K562 (cell line): ENCODE results near the gene EFNA5. TPM values are rescaled to one million over a fixed set of nuclear protein-coding genes. Genes with fewer than 3 reads are reported as not detected.

ENCODE experiments used
- ATAC-seq: fragments of 200-7000 bp; cut with Tn5 transposase; 3 replicates; pipeline ENCODE4 v1.9.1; 2020; ENCODE audit warnings: moderate library complexity
- BruUV-seq: library from RNA; stranded (reverse); fragments of 400-500 nt; replicated peaks from 2 replicates; lab custom pipeline; 2021; lab: Mats Ljungman, UMichigan
- CTCF ChIA-PET: fragments of 300-600 bp; formaldehyde crosslinking; extraction: SDS; loops from one replicate; lab custom pipeline; 2021; ENCODE audit warnings: low intra/inter-chr PET ratio; lab: Yijun Ruan, JAX
- POLR2A ChIA-PET: fragments of 300-600, 350-650 bp; sonication (Branson Sonifier 250); formaldehyde crosslinking; extraction: SDS; loops from one replicate; lab custom pipeline; 2021; ENCODE audit warnings: antibody characterized with exemption, inconsistent platforms; lab: Yijun Ruan, JAX
- DNase-seq, 4 experiments: peaks; one replicate each; pipeline versions ENCODE4 v3.0.0 to v3.0.0-alpha.2; 2011 to 2018; ENCODE audit warnings: low spot score in 3 of 4, mixed read lengths in 3 of 4; ENCODE audit errors: extremely low read depth in 1 of 4
- FAIRE-seq: peaks from 2 replicates; lab custom pipeline; 2011; peaks lifted over from hg19 to GRCh38; lab: Jason Lieb, UNC
- H2AFZ ChIP-seq: 2 replicates; pipeline ENCODE4 v1.6.0; 2011; ENCODE audit warnings: low read depth, low read length, control low read depth, inconsistent platforms
- H3K27ac ChIP-seq: fragments of 200-600 bp; 3 replicates; pipeline ENCODE4 v1.8.0; 2011; ENCODE audit warnings: low read depth, mild to moderate bottlenecking, control low read depth, inconsistent platforms, low read length, moderate library complexity, mixed read lengths; ENCODE audit errors: extremely low read depth
- H3K27me3 ChIP-seq, 2 experiments: fragments of 300-600 bp in 1 of 2; 2 replicates in 1 of 2; 3 replicates in 1 of 2; pipeline versions ENCODE4 v1.6.0 to v1.8.0; 2011; ENCODE audit warnings: inconsistent platforms in 2 of 2, low read length in 2 of 2, mild to moderate bottlenecking in 1 of 2, mixed read lengths in 1 of 2, moderate library complexity in 1 of 2; ENCODE audit not compliant: control insufficient read depth in 2 of 2, insufficient read depth in 2 of 2
- H3K36me3 ChIP-seq: fragments of 300-600 bp; 3 replicates; pipeline ENCODE4 v1.8.0; 2011; ENCODE audit warnings: mild to moderate bottlenecking, low read length, inconsistent platforms; ENCODE audit not compliant: control insufficient read depth, insufficient read depth
- H3K4me1 ChIP-seq, 2 experiments: fragments of 200-600 bp in 1 of 2; replicated peaks in 1 of 2; 2 replicates in 1 of 2; 3 replicates in 1 of 2; pipeline versions ENCODE4 v1.5.1 to v1.8.0; 2011; ENCODE audit warnings: inconsistent platforms in 2 of 2, low read length in 2 of 2, mild to moderate bottlenecking in 1 of 2, mixed read lengths in 1 of 2, moderate library complexity in 1 of 2; ENCODE audit not compliant: control insufficient read depth in 2 of 2, insufficient read depth in 2 of 2
- H3K4me2 ChIP-seq: 2 replicates; pipeline ENCODE4 v1.6.1; 2011; ENCODE audit warnings: low read length, control low read depth, inconsistent platforms, mixed read lengths; ENCODE audit not compliant: insufficient read depth
- H3K4me3 ChIP-seq: fragments of 200-600 bp; sonication (generic), shearing (Covaris generic); 2 replicates; pipeline ENCODE4 v1.5.1; 2016; ENCODE audit warnings: control low read depth, inconsistent platforms
- H3K79me2 ChIP-seq: fragments of 200-600 bp; 3 replicates; pipeline ENCODE4 v1.8.0; 2011; ENCODE audit warnings: low read length, inconsistent platforms; ENCODE audit not compliant: control insufficient read depth, insufficient read depth
- H3K9ac ChIP-seq, 2 experiments: 2 replicates each; pipeline versions ENCODE4 v1.6.0 to v1.6.1; 2011; ENCODE audit warnings: low read depth in 2 of 2, low read length in 2 of 2, control low read depth in 1 of 2, inconsistent platforms in 1 of 2, mild to moderate bottlenecking in 1 of 2, mixed read lengths in 1 of 2; ENCODE audit not compliant: insufficient read depth in 1 of 2
- H3K9me1 ChIP-seq: one replicate; pipeline ENCODE4 v1.6.0; 2011; ENCODE audit warnings: inconsistent platforms, mild to moderate bottlenecking, low read length, moderate library complexity; ENCODE audit not compliant: control insufficient read depth, insufficient read depth
- H3K9me3 ChIP-seq: replicated peaks from 2 replicates; pipeline ENCODE4 v1.5.1; 2011; ENCODE audit warnings: low read depth, low read length, inconsistent platforms; ENCODE audit not compliant: control insufficient read depth, insufficient read depth
- H4K20me1 ChIP-seq: replicated peaks from 2 replicates; pipeline ENCODE4 v1.6.1; 2011; ENCODE audit warnings: low read length, inconsistent platforms, mixed read lengths; ENCODE audit not compliant: control insufficient read depth, insufficient read depth
- CREB1 ChIP-seq, 2 experiments: sonication (generic) in 1 of 2; formaldehyde crosslinking in 1 of 2; IDR thresholded peaks; 2 replicates each; pipeline versions ENCODE4 v1.6.1 to v1.8.0; 2012 to 2022; ENCODE audit warnings: inconsistent platforms in 1 of 2, mild to moderate bottlenecking in 1 of 2, missing genetic modification reagents in 1 of 2, moderate library complexity in 1 of 2
- E4F1 ChIP-seq: fragments of 250-450 bp; sonication (Bioruptor Pico); IDR thresholded peaks from 2 replicates; pipeline ENCODE4 v1.5.0; 2021; ENCODE audit warnings: mild to moderate bottlenecking, borderline replicate concordance
- HINFP ChIP-seq: fragments of 450-650 bp; conservative IDR thresholded peaks from 2 replicates; pipeline ENCODE4 v1.6.1; 2016; ENCODE audit warnings: missing genetic modification characterization, low read depth, mild to moderate bottlenecking, control low read depth, missing compliant biosample characterization
- HMBOX1 ChIP-seq: sonication (generic); IDR thresholded peaks from 2 replicates; pipeline ENCODE4 v1.6.1; 2016
- MAFK ChIP-seq: IDR thresholded peaks from 2 replicates; pipeline ENCODE4 v1.6.1; 2011; ENCODE audit warnings: low read length, improper control_type of control experiment
- NR2F6 ChIP-seq: fragments of 450-650 bp; formaldehyde crosslinking; IDR thresholded peaks from 2 replicates; pipeline ENCODE4 v1.4.0; 2020; ENCODE audit warnings: mild to moderate bottlenecking
- PML ChIP-seq: IDR thresholded peaks from 2 replicates; pipeline ENCODE4 v1.6.1; 2012; ENCODE audit warnings: low read length, inconsistent platforms
- SIX5 ChIP-seq, 2 experiments: IDR thresholded peaks; 2 replicates each; pipeline ENCODE4 v1.6.1; 2011; ENCODE audit warnings: low read length in 2 of 2, borderline replicate concordance in 1 of 2, low read depth in 1 of 2, mild to moderate bottlenecking in 1 of 2, moderate library complexity in 1 of 2; ENCODE audit not compliant: insufficient read depth in 1 of 2
- THRB ChIP-seq: fragments of 450-650 bp; formaldehyde crosslinking; conservative IDR thresholded peaks from 2 replicates; pipeline ENCODE4 v1.4.0; 2022; ENCODE audit warnings: mild to moderate bottlenecking, missing genetic modification characterization
- XRCC4 ChIP-seq: IDR thresholded peaks from one replicate; pipeline ENCODE4 v1.6.1; 2011; ENCODE audit not compliant: insufficient read depth, insufficient read length; ENCODE audit errors: extremely low read depth
- ZKSCAN8 ChIP-seq: fragments of 200-800 bp; sonication (Bioruptor generic); IDR thresholded peaks from 2 replicates; pipeline ENCODE4 v1.6.1; 2016; ENCODE audit warnings: missing genetic modification characterization, missing compliant biosample characterization
- ZNF121 ChIP-seq: sonication (generic); formaldehyde crosslinking; conservative IDR thresholded peaks from 2 replicates; pipeline ENCODE4 v1.8.0; 2022; ENCODE audit warnings: missing genetic modification reagents
- ZNF282 ChIP-seq: sonication (generic); formaldehyde crosslinking; IDR thresholded peaks from 2 replicates; pipeline ENCODE4 v1.8.1; 2023; ENCODE audit warnings: missing genetic modification reagents
- WGBS: fragments of 100-300 bp; shearing (Covaris generic); methylation state at CpG from one replicate; pipeline ENCODE4 v1.1.6; 2016; ENCODE audit warnings: low coverage, mixed read lengths; ENCODE audit not compliant: insufficient coverage; ENCODE audit errors: missing lambda C conversion rate; 5-methylcytosine and 5-hydroxymethylcytosine counted together
- in situ Hi-C: fragments of 300-500 bp; cut with MboI; formaldehyde crosslinking; loops from 4 replicates; pipeline ENCODE4 v1.15.0; 2018; ENCODE audit warnings: inconsistent platforms, mixed read lengths
- intact Hi-C: fragments of 100-400 bp; cut with micrococcal nuclease; formaldehyde crosslinking; loops from 2 replicates; pipeline ENCODE4 v1.14.2; 2022
- polyA plus RNA-seq, 8 experiments: library from polyadenylated mRNA; depleted of rRNA in 4 of 8; stranded (reverse) in 5 of 8; unstranded in 3 of 8; fragments of >200 nt; fragmentation: Nextera tagmentation in 2 of 8; fragmentation: Illumina TruSeq in 1 of 8; extraction: Ambion mirVana in 2 of 8; extraction: Trizol in 1 of 8; gene quantifications; 2 replicates each; pipeline versions ENCODE4 v1.2.1 to v1.2.3, GENCODE V29; 2011 to 2014; ENCODE audit warnings: inconsistent platforms in 1 of 8, missing spikeins in 1 of 8
- total RNA-seq, 7 experiments: library from RNA; depleted of rRNA in 6 of 7; stranded (reverse); fragments of >200 nt in 6 of 7; fragmentation: Illumina TruSeq in 2 of 7; extraction: Trizol in 2 of 7; gene quantifications; 2 replicates each; pipeline versions ENCODE4 v1.2.1 to v1.2.3, GENCODE V29; 2011 to 2021; ENCODE audit warnings: low replicate concordance in 1 of 7
- TF ChIP-seq, protein P1 (sequence below): IDR thresholded peaks from 3 replicates; pipeline ENCODE4 v1.6.1; 2011; ENCODE audit warnings: borderline replicate concordance, mild to moderate bottlenecking; ENCODE audit not compliant: insufficient read length, insufficient read depth

Gene EFNA5
- total and polyA plus RNA-seq, 9 of the 15 experiments (the other 6 are each of a cell fraction or from before 2014, with no cell fraction given), result 0.20 TPM; not detected in 8

- WGBS, result 0% methylated on average over 5 of the region's 5 CpGs
- ChIA-PET POLR2A (no interaction called here), CTCF (no interaction called here)
- Histone ChIP-seq H2AFZ (no peak overlapping the region), H3K27ac (no peak overlapping the region), H3K79me2 (no peaks in the 10 kb centered on the region), H3K9me1 (no peaks in the 10 kb centered on the region), H3K36me3 (no peaks in the 10 kb centered on the region), H3K4me2 (no peak overlapping the region), H3K9ac (no peak overlapping the region), H3K4me1 (no peaks in the 10 kb centered on the region), H3K9me3 (no peaks in the 10 kb centered on the region), H4K20me1 (no peaks in the 10 kb centered on the region), H3K4me3 (no peak overlapping the region), H3K27me3 (no peaks in the 10 kb centered on the region)
- TF ChIP-seq ZNF121 (CRISPR knock-in tag) (no peak), HINFP (tag) (no peak), E4F1 (CRISPR knock-in tag) (no peak), CREB1 (IDR thresholded peaks at IDR 0.05) (no peak), CREB1 (CRISPR knock-in tag; IDR thresholded peaks at IDR 0.05) (no peak), MAFK (no peak), SIX5 (IDR thresholded peaks at IDR 0.05; ENCODE audit: borderline replicate concordance in 1 of 2, insufficient read depth in 1 of 2, low read depth in 1 of 2, low read length in 2 of 2) (no peak), XRCC4 (no peak), HMBOX1 (no peak), NR2F6 (CRISPR knock-in tag) (no peak), ZNF282 (CRISPR knock-in tag) (no peak), THRB (CRISPR knock-in tag) (no peak), ZKSCAN8 (CRISPR knock-in tag) (no peak), PML (no peak)
- TF ChIP-seq, protein P1, sequence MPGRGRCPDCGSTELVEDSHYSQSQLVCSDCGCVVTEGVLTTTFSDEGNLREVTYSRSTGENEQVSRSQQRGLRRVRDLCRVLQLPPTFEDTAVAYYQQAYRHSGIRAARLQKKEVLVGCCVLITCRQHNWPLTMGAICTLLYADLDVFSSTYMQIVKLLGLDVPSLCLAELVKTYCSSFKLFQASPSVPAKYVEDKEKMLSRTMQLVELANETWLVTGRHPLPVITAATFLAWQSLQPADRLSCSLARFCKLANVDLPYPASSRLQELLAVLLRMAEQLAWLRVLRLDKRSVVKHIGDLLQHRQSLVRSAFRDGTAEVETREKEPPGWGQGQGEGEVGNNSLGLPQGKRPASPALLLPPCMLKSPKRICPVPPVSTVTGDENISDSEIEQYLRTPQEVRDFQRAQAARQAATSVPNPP, result no peak
- FAIRE-seq (no peak), ATAC-seq (no peak), DNase-seq (no peak)
- BruUV-seq, result no TSS peak
- in situ Hi-C loops, result no loop called here
- intact Hi-C loops, result no loop called here
Observed at GRCh38 chr5:107713228-107713627, 42.5 kb upstream of the EFNA5 start.
